Measurements from ENCODE around the gene CANT1.

Gene CANT1

GRCh38 chr17:79052131-79052530 lies 42.6 kb upstream of the CANT1 start:
- no peaks in the 10 kb centered on the region for H3K9me3 ChIP-seq
- H3K27me3 ChIP-seq = no peaks in the 10 kb centered on the region
- intact Hi-C loops (cut with DNase I; ENCODE audit: low total_unique reads) = no loop called here
- no peak for DNase-seq
- TF ChIP-seq CTCF (IDR thresholded peaks at IDR 0.05) = no peak
- H3K27ac ChIP-seq = no peak overlapping the region
- peaks cover 0 to 53% (median 20%) of the 10 kb centered on the region in 4 donors for H3K4me1 ChIP-seq
- peaks cover 25 to 42% (median 41%) of the 10 kb centered on the region in 3 donors for H3K36me3 ChIP-seq
- no peak overlapping the region for H3K4me3 ChIP-seq

GRCh38 chr17:79051306-79051705 lies 41.7 kb upstream of the CANT1 start:
- DNase-seq = no peak
- H3K4me1 ChIP-seq = peaks cover 0 to 60% (median 28%) of the 10 kb centered on the region in 4 donors
- no peak overlapping the region for H3K4me3 ChIP-seq
- H3K9me3 ChIP-seq = no peaks in the 10 kb centered on the region
- intact Hi-C loops (cut with DNase I; ENCODE audit: low total_unique reads) = no loop called here
- H3K36me3 ChIP-seq = peaks cover 25 to 42% (median 41%) of the 10 kb centered on the region in 3 donors
- H3K27ac ChIP-seq = no peak overlapping the region
- H3K27me3 ChIP-seq = no peaks in the 10 kb centered on the region
- TF ChIP-seq CTCF (IDR thresholded peaks at IDR 0.05) = no peak

- H3K4me3 ChIP-seq = no peak overlapping the region
- H3K4me1 ChIP-seq = peaks cover 0 to 60% (median 33%) of the 10 kb centered on the region in 4 donors
- peaks cover 25 to 42% (median 41%) of the 10 kb centered on the region in 3 donors for H3K36me3 ChIP-seq
- no peak overlapping the region for H3K27ac ChIP-seq
- intact Hi-C loops (cut with DNase I; ENCODE audit: low total_unique reads) = no loop called here
- no peak for TF ChIP-seq CTCF (IDR thresholded peaks at IDR 0.05)
- DNase-seq = no peak
- H3K9me3 ChIP-seq = no peaks in the 10 kb centered on the region
- H3K27me3 ChIP-seq = no peaks in the 10 kb centered on the region
Measured at GRCh38 chr17:79050551-79050950, 41.0 kb upstream of the CANT1 start.

- Histone ChIP-seq H3K27ac (no peak overlapping the region), H3K36me3 (peaks cover 25 to 45% (median 43%) of the 10 kb centered on the region in 3 donors), H3K4me1 (peaks cover 0 to 60% (median 31%) of the 10 kb centered on the region in 4 donors), H3K9me3 (no peaks in the 10 kb centered on the region), H3K27me3 (no peaks in the 10 kb centered on the region), H3K4me3 (no peak overlapping the region)
- no peak for TF ChIP-seq CTCF (IDR thresholded peaks at IDR 0.05)
- intact Hi-C loops (cut with DNase I; ENCODE audit: low total_unique reads) = no loop called here
- DNase-seq = no peak
Measured at GRCh38 chr17:79049821-79050220, 40.3 kb upstream of the CANT1 start.

GRCh38 chr17:79048826-79049755 lies 39.5 kb upstream of the CANT1 start:
- Histone ChIP-seq H3K4me1 (peaks cover 0 to 52% (median 31%) of the 10 kb centered on the region in 4 donors), H3K36me3 (peaks cover 29 to 53% (median 50%) of the 10 kb centered on the region in 3 donors), H3K4me3 (no peak overlapping the region), H3K27me3 (no peaks in the 10 kb centered on the region), H3K9me3 (no peaks in the 10 kb centered on the region), H3K27ac (peak overlapping the region in 1 of 2 donors; percentile 76)
- TF ChIP-seq CTCF (IDR thresholded peaks at IDR 0.05) = no peak
- DNase-seq = no peak
- intact Hi-C loops (cut with DNase I; ENCODE audit: low total_unique reads) = no loop called here
